GM18526 (cell line): ENCODE measurements around the gene ANGEL1.

Experiments used
- POLR2A ChIP-seq: IDR thresholded peaks from 3 replicates; pipeline ENCODE4 v1.6.1; 2011; ENCODE audit not compliant: insufficient read length; ENCODE audit errors: extremely low read depth

The ANGEL1 gene

DNA sequence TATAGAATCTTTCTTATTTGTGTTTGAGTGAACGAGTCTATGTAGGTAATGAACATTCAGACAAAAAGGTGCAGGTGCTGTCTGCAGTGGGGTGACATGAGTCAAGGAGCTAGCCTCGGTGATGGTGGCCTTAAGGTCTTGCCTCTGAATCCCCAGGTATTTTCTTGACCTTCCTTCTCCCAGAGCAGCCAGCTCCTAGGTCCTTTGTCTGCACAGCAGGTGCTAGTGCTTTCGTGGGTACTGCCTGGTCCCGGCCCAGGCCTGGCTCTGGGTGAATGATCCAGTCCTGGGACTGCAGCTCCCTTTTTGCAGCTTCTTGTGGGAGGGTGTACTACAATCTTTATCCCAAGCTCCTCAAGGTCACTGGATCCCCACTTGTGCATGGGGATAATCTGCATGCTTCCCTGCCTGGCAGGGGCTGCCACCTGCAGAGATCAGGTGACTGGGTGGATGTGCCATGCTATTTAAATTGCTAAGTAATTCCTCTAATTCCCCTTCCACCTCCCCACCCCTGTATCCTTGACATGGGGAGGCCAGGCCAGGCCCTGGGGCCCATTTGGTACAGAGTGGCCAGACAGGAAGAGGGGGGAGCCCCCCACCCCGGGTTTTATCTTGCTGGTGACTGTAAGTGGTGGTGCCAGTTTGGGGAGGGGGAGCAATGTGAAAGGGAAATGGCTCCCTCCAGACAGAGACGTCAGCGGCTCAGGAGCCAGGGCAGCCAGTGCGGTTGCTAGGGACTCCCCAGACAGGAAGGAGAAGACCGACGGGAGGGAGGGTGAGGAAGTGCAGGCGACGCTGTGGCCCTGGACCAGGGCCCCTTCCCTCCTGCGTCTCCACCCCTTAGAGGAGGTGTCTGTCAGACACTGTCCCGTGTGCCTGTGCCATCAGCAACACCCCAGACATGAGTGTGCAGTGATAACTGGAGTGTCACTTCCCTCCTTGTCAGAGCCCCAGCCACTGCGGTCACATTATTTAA, 44.7 kb downstream of the ANGEL1 start:
- TF ChIP-seq POLR2A, result no peak

DNA sequence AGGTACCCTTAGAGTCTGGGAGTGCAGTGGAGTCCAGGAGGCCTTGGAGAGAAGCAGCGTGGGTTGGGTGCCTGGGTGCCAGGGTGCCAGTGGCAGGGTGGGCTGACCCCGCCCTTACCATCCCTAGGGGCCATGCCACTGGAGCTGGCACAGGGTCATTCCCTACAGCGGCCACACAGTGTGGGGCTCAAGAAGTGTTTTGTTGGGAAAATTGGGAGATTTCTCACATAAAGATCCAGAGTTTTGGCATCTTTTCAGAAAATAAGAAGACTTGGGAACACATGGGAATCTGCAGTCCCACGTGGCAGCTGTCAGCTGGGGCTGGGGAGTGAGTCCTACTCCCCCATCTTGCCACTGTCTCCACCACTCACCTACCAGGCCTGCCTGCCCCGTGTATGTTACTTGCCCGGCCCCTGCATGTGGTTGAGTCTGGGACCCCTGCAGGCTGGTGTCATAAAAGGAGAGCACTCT, 47.2 kb downstream of the ANGEL1 start:
- TF ChIP-seq POLR2A, result no peak

DNA sequence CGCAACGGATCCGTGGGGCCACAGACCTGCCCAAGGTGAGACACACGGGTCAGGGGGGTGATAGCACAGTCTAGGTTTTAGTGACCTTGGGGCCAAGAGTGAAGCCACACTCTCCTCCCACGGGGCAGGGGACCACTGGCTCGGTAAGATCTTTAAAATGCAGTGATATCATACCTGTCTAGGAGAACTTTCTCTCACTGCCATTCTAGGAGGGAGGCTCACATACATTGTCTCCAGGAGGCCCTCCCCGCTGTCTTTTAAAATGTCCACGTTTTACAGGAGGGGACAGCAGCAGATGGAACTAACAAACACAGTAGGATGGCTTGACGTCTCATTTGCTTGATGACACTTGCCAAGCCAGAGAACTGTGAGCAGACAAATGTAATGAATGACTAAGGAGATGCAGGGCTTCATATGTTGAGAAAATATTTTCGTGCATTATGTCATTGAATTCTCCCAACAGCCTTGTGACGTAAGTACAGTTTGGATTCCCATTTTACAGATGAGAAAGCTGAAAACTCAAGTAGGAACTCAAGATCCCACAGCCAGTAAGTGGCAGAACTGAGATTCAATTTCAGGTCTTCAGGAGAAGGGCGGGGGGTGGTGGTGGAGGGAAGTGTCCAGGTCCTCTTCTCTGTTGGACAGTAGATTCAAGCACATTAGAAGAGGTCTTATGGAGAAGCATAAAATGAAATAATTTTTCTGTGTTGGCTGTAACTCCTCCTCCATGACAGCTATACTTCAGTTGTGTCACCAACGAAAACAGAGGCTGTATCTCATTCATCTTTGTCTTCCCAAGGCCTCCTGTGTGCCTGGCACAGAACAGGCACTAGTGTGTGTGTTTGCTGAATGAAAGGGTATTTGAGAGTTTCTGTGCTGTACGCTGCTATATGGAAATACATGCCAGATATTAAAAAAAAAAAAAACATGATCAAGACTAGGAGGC, 49.3 kb downstream of the ANGEL1 start:
- no peak for TF ChIP-seq POLR2A

DNA sequence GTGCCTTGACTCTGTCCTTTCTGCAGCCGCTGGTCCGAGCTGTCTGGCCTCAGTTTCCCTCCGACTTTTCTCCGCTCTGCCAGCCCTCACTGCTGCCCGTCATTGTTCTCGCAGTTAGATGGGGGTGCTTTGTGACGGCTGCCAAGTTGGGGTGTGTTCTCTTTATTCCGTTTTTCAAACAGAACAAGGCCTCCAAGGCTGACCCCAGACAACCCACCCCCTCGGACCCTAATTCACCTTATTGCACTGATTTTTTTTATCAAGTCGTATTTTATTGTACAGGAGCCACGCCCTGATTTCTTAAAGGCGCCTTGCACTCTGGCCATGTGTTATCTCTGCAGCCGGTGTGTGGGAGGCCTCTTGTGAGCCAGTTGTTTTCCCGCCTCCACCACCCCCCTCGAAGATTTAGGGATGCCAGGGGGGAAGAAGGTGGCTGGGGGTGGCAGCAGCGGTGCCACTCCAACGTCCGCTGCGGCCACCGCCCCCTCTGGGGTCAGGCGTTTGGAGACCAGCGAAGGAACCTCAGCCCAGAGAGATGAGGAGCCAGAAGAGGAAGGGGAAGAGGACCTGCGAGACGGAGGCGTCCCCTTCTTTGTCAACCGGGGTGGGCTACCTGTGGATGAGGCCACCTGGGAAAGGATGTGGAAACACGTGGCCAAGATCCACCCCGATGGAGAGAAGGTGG, 50.1 kb downstream of the ANGEL1 start:
- TF ChIP-seq POLR2A, result no peak

DNA sequence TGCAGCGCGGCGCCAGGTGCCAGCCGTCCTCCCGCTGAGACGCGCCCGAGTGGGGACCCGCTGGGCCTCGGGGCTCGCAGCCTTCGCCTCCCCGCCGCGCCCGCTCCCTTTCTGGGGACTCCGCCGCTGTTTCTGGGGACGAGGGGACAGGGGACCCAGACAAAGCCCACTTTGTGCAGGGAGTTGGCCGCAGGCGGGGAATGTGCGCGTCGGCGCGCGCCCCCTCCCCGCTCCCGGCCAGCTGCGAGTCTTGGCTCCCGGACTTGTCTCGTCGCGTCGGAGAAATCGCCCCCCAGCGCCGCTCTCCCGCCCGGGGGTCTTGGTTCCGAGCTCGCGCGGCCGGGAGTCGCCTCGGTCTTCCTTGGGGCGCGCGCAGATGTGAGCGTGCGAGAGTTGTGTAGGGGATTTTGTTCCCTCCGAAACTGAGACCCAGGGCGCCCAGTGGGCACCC, 50.7 kb downstream of the ANGEL1 start:
- TF ChIP-seq POLR2A, result no peak

DNA sequence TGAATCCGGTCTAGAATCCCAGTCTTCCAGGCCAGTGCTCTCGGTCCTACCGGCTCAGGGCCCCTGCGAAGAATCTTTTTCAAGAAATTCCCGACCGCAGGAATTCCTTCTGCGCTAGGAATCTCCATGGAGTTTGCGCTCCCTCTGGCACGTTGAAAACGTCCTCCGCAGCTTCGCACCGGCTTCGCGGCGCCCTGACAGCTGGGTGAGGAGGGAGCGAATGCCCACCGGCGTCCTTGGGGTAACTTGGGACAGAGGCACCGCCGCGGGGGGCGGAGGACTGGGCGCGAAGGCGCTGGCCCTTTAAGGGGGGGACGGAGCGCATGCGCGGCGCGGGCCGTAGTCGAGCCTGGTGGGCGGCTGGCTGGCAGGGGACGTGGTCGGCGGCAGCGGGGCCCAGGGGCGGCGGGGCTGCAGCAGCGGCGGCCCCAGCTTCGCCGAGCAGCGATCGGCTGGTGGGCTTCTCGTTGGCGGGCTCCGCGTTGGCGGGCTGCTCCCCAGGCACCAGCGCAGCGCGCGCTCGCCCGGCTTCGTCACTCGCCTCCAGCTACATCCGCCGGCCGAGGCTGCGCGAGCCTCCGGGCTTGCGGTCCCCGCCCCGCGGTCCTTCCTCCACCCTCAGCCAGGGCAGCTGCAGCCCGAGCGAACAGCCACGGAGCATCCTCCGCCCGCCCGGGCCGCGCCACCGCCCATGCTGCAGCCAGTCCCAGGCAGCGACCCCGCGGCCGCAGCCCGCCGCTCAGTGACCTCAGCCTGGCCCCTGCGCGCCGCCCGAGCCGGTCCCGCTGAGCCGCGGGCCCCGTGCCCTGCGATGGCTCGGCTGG, 51.3 kb downstream of the ANGEL1 start, which contains the start of gene VASH1:
TSS of gene VASH1 (plus strand) at position 333 of the 824 bp plus-strand sequence. CDS start 1,354 bp downstream, outside the sequence.
- no peak for TF ChIP-seq POLR2A

DNA sequence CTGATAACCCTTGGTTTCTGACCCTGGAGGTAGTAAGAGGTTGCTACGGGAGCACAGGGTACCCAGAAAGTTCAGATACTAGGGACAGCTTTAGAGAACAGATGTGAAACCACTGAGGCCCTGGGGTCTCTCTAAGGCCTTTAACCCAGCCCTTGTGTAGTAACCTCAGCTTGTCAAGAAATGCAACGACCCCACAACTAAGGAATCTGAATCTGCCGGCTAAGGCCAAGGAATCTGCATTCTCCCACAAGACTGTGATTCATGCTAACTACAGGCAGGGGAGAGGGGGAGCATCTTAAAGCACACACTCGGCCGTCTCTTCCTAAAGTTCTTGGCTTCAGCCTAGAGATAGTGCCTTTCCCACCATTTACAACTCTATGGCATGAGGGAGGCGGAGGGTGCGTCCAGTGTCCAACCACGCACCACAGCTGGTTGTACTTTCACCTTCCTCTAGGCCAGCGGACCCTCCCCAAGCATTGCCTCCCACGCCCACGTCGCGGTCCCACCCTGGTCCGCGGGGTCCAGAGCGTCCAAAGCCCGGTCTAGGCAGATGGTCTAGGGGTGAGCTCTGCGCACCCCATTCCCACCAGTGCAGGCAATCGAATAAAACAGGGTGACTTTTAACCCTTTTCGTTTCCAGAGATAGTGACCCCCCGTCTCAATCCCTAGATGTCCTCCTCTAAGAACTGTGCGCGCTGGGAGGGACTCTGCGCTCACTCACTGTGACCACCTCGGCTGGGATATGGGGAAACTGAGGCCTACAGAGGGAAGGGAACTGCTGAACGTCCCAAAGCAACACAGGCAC, 52.1 kb downstream of the ANGEL1 start:
- no peak for TF ChIP-seq POLR2A

DNA sequence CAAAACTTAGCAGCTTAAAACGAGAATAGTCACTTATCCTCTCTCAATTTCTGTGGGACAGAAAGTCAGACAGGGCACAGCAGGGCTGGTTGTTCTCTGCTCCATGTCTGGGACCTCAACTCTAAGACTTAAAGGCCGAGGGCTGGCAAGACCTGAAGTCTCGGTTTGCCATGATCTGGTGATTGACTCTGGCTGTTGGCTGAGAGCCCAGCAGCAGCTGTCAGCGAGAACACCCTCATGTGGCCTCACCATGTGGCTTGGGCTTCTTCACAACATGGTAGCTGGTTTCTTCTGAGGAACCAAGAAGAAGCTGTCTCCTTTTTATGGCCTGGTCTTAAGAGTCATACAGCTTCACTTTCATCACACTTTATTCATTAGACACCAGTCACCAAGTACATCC, 53.1 kb downstream of the ANGEL1 start:
- no peak for TF ChIP-seq POLR2A

DNA sequence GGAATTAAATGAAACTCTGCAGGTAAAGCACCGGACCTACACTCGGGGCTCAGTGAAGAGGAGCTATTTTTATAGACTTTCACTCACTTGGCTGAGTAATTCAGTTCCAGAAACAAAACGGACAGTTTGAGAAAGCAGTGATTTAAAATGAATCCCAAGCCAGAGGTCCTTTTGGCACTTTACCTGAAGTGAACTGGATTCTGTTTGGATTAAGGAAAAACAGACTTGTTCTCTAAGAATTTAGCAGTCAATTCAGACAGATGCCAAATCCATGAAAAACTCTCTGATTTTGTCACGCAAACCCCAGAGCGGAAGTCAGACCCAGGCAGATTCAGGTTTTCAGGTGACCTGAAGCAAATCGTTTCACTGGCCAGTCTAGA, 56.3 kb downstream of the ANGEL1 start:
- TF ChIP-seq POLR2A, result no peak

DNA sequence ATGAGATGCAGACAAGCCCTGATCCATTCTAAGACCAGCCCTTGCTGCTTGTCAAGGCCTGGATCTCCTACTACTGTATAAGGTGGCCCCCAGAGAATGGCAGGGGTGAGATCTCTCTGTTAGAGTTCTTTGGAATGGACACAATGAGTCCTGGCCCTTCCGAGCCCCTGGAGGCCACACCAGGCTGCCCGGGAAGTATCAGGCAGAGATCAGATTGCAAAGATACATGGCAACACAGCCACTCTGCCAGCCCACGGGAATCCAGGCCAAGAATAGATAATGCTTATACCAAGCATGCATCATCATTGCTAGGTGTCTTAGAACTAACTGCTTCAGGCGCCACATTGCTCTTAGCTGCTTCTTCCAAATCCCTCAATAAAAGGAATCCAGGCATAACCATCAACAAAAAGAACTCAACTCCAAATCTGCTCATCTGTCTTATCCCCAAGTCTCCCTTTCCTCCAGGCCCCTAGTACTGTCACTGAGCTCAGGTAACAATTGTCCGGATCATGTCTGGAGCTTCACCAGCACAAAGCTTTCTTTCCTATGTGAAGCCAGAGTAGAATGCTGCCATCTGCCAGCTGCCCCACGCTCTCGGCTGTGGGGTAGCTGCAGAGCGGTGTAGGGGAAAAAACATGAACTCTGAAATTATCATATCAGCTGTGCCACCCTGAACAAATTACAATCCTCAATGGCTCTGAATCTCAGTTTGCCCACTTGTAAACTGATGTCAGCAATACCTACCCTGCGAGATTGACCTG, 56.9 kb downstream of the ANGEL1 start:
- no peak for TF ChIP-seq POLR2A

DNA sequence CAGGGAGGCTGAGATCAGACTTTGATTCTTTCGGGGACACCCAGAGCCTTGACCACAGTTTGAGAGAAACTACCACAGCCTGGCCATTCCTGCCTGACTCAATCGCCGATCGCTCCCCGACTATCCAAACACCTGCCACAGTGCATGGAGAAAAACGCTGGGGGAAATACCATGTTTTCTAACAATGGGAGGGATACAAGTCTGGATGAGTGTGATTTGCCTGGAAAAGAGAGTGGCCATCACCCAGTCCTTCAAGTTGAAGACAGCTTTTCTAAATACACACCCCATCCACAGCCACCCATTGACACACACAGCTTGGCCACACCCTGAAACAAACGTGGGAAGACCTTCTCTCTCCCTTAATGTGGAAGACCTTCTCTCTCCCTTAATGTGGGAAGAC, 58.1 kb downstream of the ANGEL1 start:
- no peak for TF ChIP-seq POLR2A

DNA sequence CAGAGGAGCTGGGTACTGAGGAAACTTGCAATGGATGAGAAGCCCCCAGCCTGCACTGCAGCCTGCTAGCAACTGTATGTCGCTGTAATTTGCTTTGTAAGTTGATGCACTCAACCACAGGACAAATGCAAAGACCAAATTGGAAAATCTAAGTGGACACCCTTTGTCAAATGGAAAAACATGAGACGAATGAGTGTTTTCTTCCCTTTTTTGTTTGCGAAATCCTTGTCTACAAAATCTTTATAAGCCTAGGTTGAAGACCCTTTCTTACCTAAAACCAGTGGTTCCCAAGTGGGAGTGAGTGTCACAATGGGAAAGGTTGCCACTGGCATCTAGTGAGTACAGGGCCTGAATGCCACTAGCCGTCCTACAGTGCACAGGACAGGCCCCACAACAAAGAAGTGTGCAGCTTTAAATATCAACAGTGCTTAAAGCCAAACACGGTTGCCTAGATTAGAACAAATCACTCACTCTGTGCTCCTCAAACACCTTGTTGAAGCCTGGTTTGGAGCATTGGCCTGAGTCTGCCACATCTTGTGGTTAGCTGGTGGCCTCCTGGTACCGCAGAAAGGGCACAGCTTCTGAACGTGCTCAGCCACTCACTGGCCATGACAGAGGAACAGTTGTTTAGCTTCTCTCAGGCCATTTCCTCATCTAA, 59.0 kb downstream of the ANGEL1 start:
- TF ChIP-seq POLR2A, result no peak
